K562 (cell line): ENCODE data around the gene AKAP6. TPM values are rescaled to one million over a fixed set of nuclear protein-coding genes. Genes with fewer than 3 reads are reported as not detected.

Experiments used
- ATAC-seq: fragments of 200-7000 bp; cut with Tn5 transposase; 3 replicates; pipeline ENCODE4 v1.9.1; 2020; ENCODE audit warnings: moderate library complexity
- BruUV-seq: library from RNA; stranded (reverse); fragments of 400-500 nt; replicated peaks from 2 replicates; lab custom pipeline; 2021; lab: Mats Ljungman, UMichigan
- CTCF ChIA-PET: fragments of 300-600 bp; formaldehyde crosslinking; extraction: SDS; loops from one replicate; lab custom pipeline; 2021; ENCODE audit warnings: low intra/inter-chr PET ratio; lab: Yijun Ruan, JAX
- POLR2A ChIA-PET: fragments of 300-600, 350-650 bp; sonication (Branson Sonifier 250); formaldehyde crosslinking; extraction: SDS; loops from one replicate; lab custom pipeline; 2021; ENCODE audit warnings: antibody characterized with exemption, inconsistent platforms; lab: Yijun Ruan, JAX
- DNase-seq, 4 experiments: peaks; one replicate each; pipeline versions ENCODE4 v3.0.0 to v3.0.0-alpha.2; 2011 to 2018; ENCODE audit warnings: low spot score in 3 of 4, mixed read lengths in 3 of 4; ENCODE audit errors: extremely low read depth in 1 of 4
- FAIRE-seq: peaks from 2 replicates; lab custom pipeline; 2011; peaks lifted over from hg19 to GRCh38; lab: Jason Lieb, UNC
- H2AFZ ChIP-seq: 2 replicates; pipeline ENCODE4 v1.6.0; 2011; ENCODE audit warnings: low read depth, low read length, control low read depth, inconsistent platforms
- H3K27ac ChIP-seq: fragments of 200-600 bp; 3 replicates; pipeline ENCODE4 v1.8.0; 2011; ENCODE audit warnings: low read depth, mild to moderate bottlenecking, control low read depth, inconsistent platforms, low read length, moderate library complexity, mixed read lengths; ENCODE audit errors: extremely low read depth
- H3K27me3 ChIP-seq, 2 experiments: fragments of 300-600 bp in 1 of 2; 2 replicates in 1 of 2; 3 replicates in 1 of 2; pipeline versions ENCODE4 v1.6.0 to v1.8.0; 2011; ENCODE audit warnings: inconsistent platforms in 2 of 2, low read length in 2 of 2, mild to moderate bottlenecking in 1 of 2, mixed read lengths in 1 of 2, moderate library complexity in 1 of 2; ENCODE audit not compliant: control insufficient read depth in 2 of 2, insufficient read depth in 2 of 2
- H3K36me3 ChIP-seq: fragments of 300-600 bp; 3 replicates; pipeline ENCODE4 v1.8.0; 2011; ENCODE audit warnings: mild to moderate bottlenecking, low read length, inconsistent platforms; ENCODE audit not compliant: control insufficient read depth, insufficient read depth
- H3K4me1 ChIP-seq, 2 experiments: fragments of 200-600 bp in 1 of 2; replicated peaks in 1 of 2; 2 replicates in 1 of 2; 3 replicates in 1 of 2; pipeline versions ENCODE4 v1.5.1 to v1.8.0; 2011; ENCODE audit warnings: inconsistent platforms in 2 of 2, low read length in 2 of 2, mild to moderate bottlenecking in 1 of 2, mixed read lengths in 1 of 2, moderate library complexity in 1 of 2; ENCODE audit not compliant: control insufficient read depth in 2 of 2, insufficient read depth in 2 of 2
- H3K4me2 ChIP-seq: 2 replicates; pipeline ENCODE4 v1.6.1; 2011; ENCODE audit warnings: low read length, control low read depth, inconsistent platforms, mixed read lengths; ENCODE audit not compliant: insufficient read depth
- H3K4me3 ChIP-seq: fragments of 200-600 bp; sonication (generic), shearing (Covaris generic); 2 replicates; pipeline ENCODE4 v1.5.1; 2016; ENCODE audit warnings: control low read depth, inconsistent platforms
- H3K79me2 ChIP-seq: fragments of 200-600 bp; 3 replicates; pipeline ENCODE4 v1.8.0; 2011; ENCODE audit warnings: low read length, inconsistent platforms; ENCODE audit not compliant: control insufficient read depth, insufficient read depth
- H3K9ac ChIP-seq, 2 experiments: 2 replicates each; pipeline versions ENCODE4 v1.6.0 to v1.6.1; 2011; ENCODE audit warnings: low read depth in 2 of 2, low read length in 2 of 2, control low read depth in 1 of 2, inconsistent platforms in 1 of 2, mild to moderate bottlenecking in 1 of 2, mixed read lengths in 1 of 2; ENCODE audit not compliant: insufficient read depth in 1 of 2
- H3K9me1 ChIP-seq: one replicate; pipeline ENCODE4 v1.6.0; 2011; ENCODE audit warnings: inconsistent platforms, mild to moderate bottlenecking, low read length, moderate library complexity; ENCODE audit not compliant: control insufficient read depth, insufficient read depth
- H3K9me3 ChIP-seq: replicated peaks from 2 replicates; pipeline ENCODE4 v1.5.1; 2011; ENCODE audit warnings: low read depth, low read length, inconsistent platforms; ENCODE audit not compliant: control insufficient read depth, insufficient read depth
- H4K20me1 ChIP-seq: replicated peaks from 2 replicates; pipeline ENCODE4 v1.6.1; 2011; ENCODE audit warnings: low read length, inconsistent platforms, mixed read lengths; ENCODE audit not compliant: control insufficient read depth, insufficient read depth
- HCFC1 ChIP-seq: IDR thresholded peaks from 2 replicates; pipeline ENCODE4 v1.6.1; 2012; ENCODE audit warnings: low read depth, low read length, improper control_type of control experiment
- MEIS2 ChIP-seq: fragments of 450-650 bp; IDR thresholded peaks from 2 replicates; pipeline ENCODE4 v1.6.1; 2014; ENCODE audit warnings: mild to moderate bottlenecking; ENCODE audit not compliant: partially characterized antibody
- POLR2G ChIP-seq: fragments of 200-400 bp; formaldehyde crosslinking; IDR thresholded peaks from 2 replicates; pipeline ENCODE4 v1.6.1; 2017; ENCODE audit warnings: low read depth, mild to moderate bottlenecking, antibody characterized with exemption, low read length, moderate library complexity
- RBM14 ChIP-seq: fragments of 200-400 bp; formaldehyde crosslinking; IDR thresholded peaks from 2 replicates; pipeline ENCODE4 v1.6.1; 2018; ENCODE audit warnings: low read depth, mild to moderate bottlenecking, low read length, moderate library complexity, borderline replicate concordance; ENCODE audit not compliant: insufficient read depth
- RFX1 ChIP-seq: fragments of 450-650 bp; IDR thresholded peaks from 2 replicates; pipeline ENCODE4 v1.6.1; 2016; ENCODE audit warnings: mild to moderate bottlenecking, moderate library complexity
- SMARCA4 ChIP-seq: fragments of 450-650 bp; IDR thresholded peaks from 2 replicates; pipeline ENCODE4 v1.6.1; 2016
- ZNF146 ChIP-seq: IDR thresholded peaks from one replicate; pipeline ENCODE4 v1.6.1; 2018; ENCODE audit warnings: missing compliant biosample characterization; ENCODE audit not compliant: unreplicated experiment
- ZNF217 ChIP-seq: sonication (generic); formaldehyde crosslinking; IDR thresholded peaks from 2 replicates; pipeline ENCODE4 v1.8.0; 2022; ENCODE audit warnings: mild to moderate bottlenecking, missing genetic modification reagents
- ZNF561 ChIP-seq: fragments of 450-650 bp; formaldehyde crosslinking; conservative IDR thresholded peaks from 2 replicates; pipeline ENCODE4 v1.4.0; 2020; ENCODE audit warnings: mild to moderate bottlenecking, moderate library complexity
- WGBS: fragments of 100-300 bp; shearing (Covaris generic); methylation state at CpG from one replicate; pipeline ENCODE4 v1.1.6; 2016; ENCODE audit warnings: low coverage, mixed read lengths; ENCODE audit not compliant: insufficient coverage; ENCODE audit errors: missing lambda C conversion rate; 5-methylcytosine and 5-hydroxymethylcytosine counted together
- in situ Hi-C: fragments of 300-500 bp; cut with MboI; formaldehyde crosslinking; loops from 4 replicates; pipeline ENCODE4 v1.15.0; 2018; ENCODE audit warnings: inconsistent platforms, mixed read lengths
- intact Hi-C: fragments of 100-400 bp; cut with micrococcal nuclease; formaldehyde crosslinking; loops from 2 replicates; pipeline ENCODE4 v1.14.2; 2022
- polyA plus RNA-seq, 8 experiments: library from polyadenylated mRNA; depleted of rRNA in 4 of 8; stranded (reverse) in 5 of 8; unstranded in 3 of 8; fragments of >200 nt; fragmentation: Nextera tagmentation in 2 of 8; fragmentation: Illumina TruSeq in 1 of 8; extraction: Ambion mirVana in 2 of 8; extraction: Trizol in 1 of 8; gene quantifications; 2 replicates each; pipeline versions ENCODE4 v1.2.1 to v1.2.3, GENCODE V29; 2011 to 2014; ENCODE audit warnings: inconsistent platforms in 1 of 8, missing spikeins in 1 of 8
- total RNA-seq, 7 experiments: library from RNA; depleted of rRNA in 6 of 7; stranded (reverse); fragments of >200 nt in 6 of 7; fragmentation: Illumina TruSeq in 2 of 7; extraction: Trizol in 2 of 7; gene quantifications; 2 replicates each; pipeline versions ENCODE4 v1.2.1 to v1.2.3, GENCODE V29; 2011 to 2021; ENCODE audit warnings: low replicate concordance in 1 of 7

The AKAP6 gene
- total and polyA plus RNA-seq, 9 of the 15 experiments (the other 6 are each of a cell fraction or from before 2014, with no cell fraction given), result 0.03 to 1.7 (median 0.48) TPM

GRCh38 chr14:32542507-32542906 lies 213.4 kb downstream of the AKAP6 start (continued):
- TF ChIP-seq ZNF561 (CRISPR knock-in tag) (no peak), SMARCA4 (no peak), RFX1 (no peak)

GRCh38 chr14:32545095-32545494 lies 216.0 kb downstream of the AKAP6 start:
- no peak for DNase-seq
- Histone ChIP-seq H3K4me3 (no peak overlapping the region), H3K36me3 (no peaks in the 10 kb centered on the region), H3K79me2 (no peaks in the 10 kb centered on the region), H3K27ac (no peak overlapping the region), H3K27me3 (peaks cover 0 to 2% of the 10 kb centered on the region in 2 experiments; a peak in 1 of 5 replicates), H2AFZ (no peak overlapping the region), H4K20me1 (no peaks in the 10 kb centered on the region), H3K9me3 (no peaks in the 10 kb centered on the region), H3K4me2 (no peak overlapping the region), H3K4me1 (no peaks in the 10 kb centered on the region), H3K9ac (no peak overlapping the region), H3K9me1 (no peaks in the 10 kb centered on the region)
- ATAC-seq, result no peak
- intact Hi-C loops (no loop called here), in situ Hi-C loops (no loop called here)
- no TSS peak for BruUV-seq
- FAIRE-seq, result no peak
- TF ChIP-seq ZNF217 (CRISPR knock-in tag) (no peak), POLR2G (no peak), ZNF146 (CRISPR knock-in tag) (no peak), RBM14 (no peak), HCFC1 (no peak), MEIS2 (no peak)
- ChIA-PET CTCF (no interaction called here), POLR2A (interaction anchor here (0.5 kb wide), 1 partner anchor 596 kb away, joined by 3 read pairs; no protein-coding TSS in a partner anchor)
- 0% methylated on average over 4 of the region's 4 CpGs for WGBS
